Fibroblast of lung (primary cell): Measurements from ENCODE around the gene THSD7A. TPM values are rescaled to one million over a fixed set of nuclear protein-coding genes. Genes with fewer than 3 reads are reported as not detected.

Source experiments
- DNase-seq, 2 donors: peaks; one replicate each; pipeline versions ENCODE4 v3.0.0 to v3.0.0-alpha.2; 2010; ENCODE audit warnings: low read depth in 2 of 2
- H2AFZ ChIP-seq: 2 replicates; pipeline ENCODE4 v1.5.1; 2012; ENCODE audit warnings: low read length, control low read depth, inconsistent platforms
- H3K27ac ChIP-seq: 2 replicates; pipeline ENCODE4 v1.5.1; 2011; ENCODE audit warnings: low read length, control low read depth; ENCODE audit not compliant: insufficient read depth
- H3K27me3 ChIP-seq: 2 replicates; pipeline ENCODE4 v1.5.1; 2011; ENCODE audit warnings: mild to moderate bottlenecking, low read length; ENCODE audit not compliant: control insufficient read depth, insufficient read depth
- H3K36me3 ChIP-seq: 2 replicates; pipeline ENCODE4 v1.5.1; 2011; ENCODE audit warnings: low read length; ENCODE audit not compliant: control insufficient read depth, insufficient read depth
- H3K4me1 ChIP-seq: 2 replicates; pipeline ENCODE4 v1.5.1; 2011; ENCODE audit warnings: low read length; ENCODE audit not compliant: control insufficient read depth, insufficient read depth; ENCODE audit errors: extremely low read depth
- H3K4me2 ChIP-seq: 2 replicates; pipeline ENCODE4 v1.5.1; 2011; ENCODE audit warnings: low read length, control low read depth; ENCODE audit not compliant: insufficient read depth; ENCODE audit errors: extremely low read depth
- H3K4me3 ChIP-seq, 4 experiments: fragments of 200-600 bp in 1 of 4; sonication (generic) in 1 of 4; replicated peaks in 1 of 4; 2 replicates each; pipeline ENCODE4 v1.5.1; 2011 to 2016; ENCODE audit warnings: low read length in 4 of 4, low read depth in 3 of 4, mild to moderate bottlenecking in 3 of 4, control low read depth in 2 of 4, inconsistent platforms in 1 of 4, mixed read lengths in 1 of 4; ENCODE audit not compliant: insufficient read depth in 1 of 4; ENCODE audit errors: control extremely low read depth in 1 of 4
- H3K79me2 ChIP-seq: 2 replicates; pipeline ENCODE4 v1.5.1; 2012; ENCODE audit warnings: mild to moderate bottlenecking, low read length, inconsistent platforms; ENCODE audit not compliant: control insufficient read depth, insufficient read depth
- H3K9ac ChIP-seq: 2 replicates; pipeline ENCODE4 v1.5.1; 2011; ENCODE audit warnings: mild to moderate bottlenecking, low read length, control low read depth; ENCODE audit not compliant: insufficient read depth
- H3K9me3 ChIP-seq: 2 replicates; pipeline ENCODE4 v1.5.1; 2012; ENCODE audit warnings: low read depth, low read length; ENCODE audit not compliant: control insufficient read depth, insufficient read depth
- H4K20me1 ChIP-seq: 2 replicates; pipeline ENCODE4 v1.5.1; 2011; ENCODE audit warnings: low read length; ENCODE audit not compliant: control insufficient read depth, insufficient read depth; ENCODE audit errors: extremely low read depth
- EZH2 ChIP-seq: IDR thresholded peaks from 2 replicates; pipeline ENCODE4 v1.5.1; 2012; ENCODE audit warnings: low read length, control low read depth, mild to moderate bottlenecking; ENCODE audit errors: missing control alignments
- polyA plus RNA-seq, 2 donors: library from polyadenylated mRNA; depleted of rRNA in 1 of 2; stranded (reverse) in 1 of 2; unstranded in 1 of 2; fragments of >200 nt; gene quantifications; 2 replicates each; pipeline ENCODE4 v1.2.1, GENCODE V29; 2011 to 2012; ENCODE audit warnings: missing spikeins in 1 of 2
- total RNA-seq: library from RNA; depleted of rRNA; stranded (reverse); fragments of >200 nt; gene quantifications from 2 replicates; pipeline ENCODE4 v1.2.1, GENCODE V29; 2014
- TF ChIP-seq, protein P1 (sequence below), 2 donors: IDR thresholded peaks in 1 of 2; conservative IDR thresholded peaks in 1 of 2; 1 replicate in 1 of 2; 2 replicates in 1 of 2; pipeline ENCODE4 v1.5.1; 2011 to 2012; ENCODE audit warnings: low read length in 2 of 2, control low read depth in 1 of 2, inconsistent platforms in 1 of 2, low read depth in 1 of 2, mild to moderate bottlenecking in 1 of 2

THSD7A gene
- total and polyA plus RNA-seq, 2 donors (not counting 1 experiment from before 2014, with no cell fraction given): 0.02 to 0.83 TPM

DNA sequence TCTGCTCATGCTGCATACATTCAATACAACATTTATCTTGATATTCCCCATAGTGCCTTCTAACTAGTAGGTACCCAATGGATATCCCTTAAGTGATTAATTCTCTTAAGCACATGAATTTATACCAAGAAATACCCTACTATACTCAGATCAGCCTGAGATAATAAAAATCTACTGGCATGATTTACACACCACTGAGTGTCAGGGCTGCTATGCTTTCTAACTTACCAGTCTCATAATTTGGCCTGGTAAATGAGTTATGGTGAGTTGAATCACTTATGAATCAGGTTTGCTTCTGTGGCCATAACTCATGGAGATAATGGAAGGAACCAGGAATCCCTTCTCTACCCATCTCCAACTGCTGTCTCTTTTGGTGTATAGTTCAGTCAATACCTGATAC lies 122.8 kb downstream of the THSD7A start:
- no peaks in the 10 kb centered on the region for H3K9me3 ChIP-seq
- no peak overlapping the region for H3K4me2 ChIP-seq
- no peak overlapping the region for H2AFZ ChIP-seq
- no peak overlapping the region for H3K27ac ChIP-seq
- no peaks in the 10 kb centered on the region for H3K4me1 ChIP-seq
- no peak overlapping the region for H3K9ac ChIP-seq
- no peak overlapping the region for H3K4me3 ChIP-seq
- no peak for TF ChIP-seq EZH2
- TF ChIP-seq, protein P1, sequence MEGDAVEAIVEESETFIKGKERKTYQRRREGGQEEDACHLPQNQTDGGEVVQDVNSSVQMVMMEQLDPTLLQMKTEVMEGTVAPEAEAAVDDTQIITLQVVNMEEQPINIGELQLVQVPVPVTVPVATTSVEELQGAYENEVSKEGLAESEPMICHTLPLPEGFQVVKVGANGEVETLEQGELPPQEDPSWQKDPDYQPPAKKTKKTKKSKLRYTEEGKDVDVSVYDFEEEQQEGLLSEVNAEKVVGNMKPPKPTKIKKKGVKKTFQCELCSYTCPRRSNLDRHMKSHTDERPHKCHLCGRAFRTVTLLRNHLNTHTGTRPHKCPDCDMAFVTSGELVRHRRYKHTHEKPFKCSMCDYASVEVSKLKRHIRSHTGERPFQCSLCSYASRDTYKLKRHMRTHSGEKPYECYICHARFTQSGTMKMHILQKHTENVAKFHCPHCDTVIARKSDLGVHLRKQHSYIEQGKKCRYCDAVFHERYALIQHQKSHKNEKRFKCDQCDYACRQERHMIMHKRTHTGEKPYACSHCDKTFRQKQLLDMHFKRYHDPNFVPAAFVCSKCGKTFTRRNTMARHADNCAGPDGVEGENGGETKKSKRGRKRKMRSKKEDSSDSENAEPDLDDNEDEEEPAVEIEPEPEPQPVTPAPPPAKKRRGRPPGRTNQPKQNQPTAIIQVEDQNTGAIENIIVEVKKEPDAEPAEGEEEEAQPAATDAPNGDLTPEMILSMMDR (conservative IDR thresholded peaks at IDR 0.05 in 1 of 2, IDR thresholded peaks at IDR 0.05 in 1 of 2; ENCODE audit: low read depth in 1 of 2, low read length in 2 of 2): no peak
- no peaks in the 10 kb centered on the region for H3K27me3 ChIP-seq
- DNase-seq: peak in 1 of 2 donors; percentile 25
- no peaks in the 10 kb centered on the region for H3K79me2 ChIP-seq
- no peaks in the 10 kb centered on the region for H3K36me3 ChIP-seq
- no peaks in the 10 kb centered on the region for H4K20me1 ChIP-seq

- peak; percentile 24 to 58 for DNase-seq
- H3K9me3 ChIP-seq: no peaks in the 10 kb centered on the region
- no peaks in the 10 kb centered on the region for H3K4me1 ChIP-seq
- H3K36me3 ChIP-seq: no peaks in the 10 kb centered on the region
- H4K20me1 ChIP-seq: no peaks in the 10 kb centered on the region
- no peak overlapping the region for H2AFZ ChIP-seq
- no peak overlapping the region for H3K27ac ChIP-seq
- no peaks in the 10 kb centered on the region for H3K79me2 ChIP-seq
- no peak overlapping the region for H3K9ac ChIP-seq
- TF ChIP-seq, protein P1 (conservative IDR thresholded peaks at IDR 0.05 in 1 of 2, IDR thresholded peaks at IDR 0.05 in 1 of 2; ENCODE audit: low read depth in 1 of 2, low read length in 2 of 2): no peak
- TF ChIP-seq EZH2: no peak
- H3K4me2 ChIP-seq: no peak overlapping the region
- no peaks in the 10 kb centered on the region for H3K27me3 ChIP-seq
- no peak overlapping the region for H3K4me3 ChIP-seq
These were observed 124.3 kb downstream of the THSD7A start for GRCh38 chr7:11707606-11708193.

- H3K4me2 ChIP-seq: no peak overlapping the region
These were observed 125.1 kb downstream of the THSD7A start for GRCh38 chr7:11706666-11707605.

More at GRCh38 chr7:11706666-11707605, 125.1 kb downstream of the THSD7A start:
- H3K9ac ChIP-seq: no peak overlapping the region
- no peaks in the 10 kb centered on the region for H3K9me3 ChIP-seq
- H3K79me2 ChIP-seq: no peaks in the 10 kb centered on the region
- no peaks in the 10 kb centered on the region for H4K20me1 ChIP-seq
- H3K4me1 ChIP-seq: no peaks in the 10 kb centered on the region
- H3K27ac ChIP-seq: no peak overlapping the region
- no peaks in the 10 kb centered on the region for H3K36me3 ChIP-seq
- H2AFZ ChIP-seq: no peak overlapping the region
- TF ChIP-seq EZH2: no peak
- no peak overlapping the region for H3K4me3 ChIP-seq
- H3K27me3 ChIP-seq: no peaks in the 10 kb centered on the region
- peak in 1 of 2 donors; percentile 39 for DNase-seq
